HG03139 (cell line): ENCODE results near the gene ANO4.
"Not testable (repeated sequence)": the region's sequence is repeated elsewhere in the genome, so short reads cannot be mapped to it uniquely, and the experiment has no call there.

ENCODE experiments used
- ATAC-seq: cut with Tn5 transposase; IDR thresholded peaks from one replicate; pipeline ENCODE4 v1.9.1; 2021; ENCODE audit not compliant: unreplicated experiment

ANO4 gene

DNA sequence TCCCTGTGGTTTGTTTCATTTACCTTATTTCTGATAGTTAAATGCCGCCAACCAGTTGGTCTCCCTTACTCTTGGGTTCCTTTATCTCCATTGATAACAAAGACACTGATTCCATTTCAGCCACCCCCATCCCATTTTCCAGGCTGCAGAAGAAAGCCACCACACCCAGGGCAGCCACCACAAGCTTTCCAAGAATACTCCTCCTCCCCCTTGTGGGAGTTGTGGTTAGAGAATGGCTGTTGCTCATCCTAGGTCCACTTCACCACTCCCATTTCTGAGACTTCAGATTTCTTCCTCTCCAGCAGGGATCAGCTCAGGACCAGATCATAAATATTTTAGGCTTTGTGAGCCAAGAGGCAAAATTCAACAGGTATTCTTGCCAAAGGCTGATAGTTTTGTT is 73.9 kb downstream of the ANO4 start:
- ATAC-seq: no peak

DNA sequence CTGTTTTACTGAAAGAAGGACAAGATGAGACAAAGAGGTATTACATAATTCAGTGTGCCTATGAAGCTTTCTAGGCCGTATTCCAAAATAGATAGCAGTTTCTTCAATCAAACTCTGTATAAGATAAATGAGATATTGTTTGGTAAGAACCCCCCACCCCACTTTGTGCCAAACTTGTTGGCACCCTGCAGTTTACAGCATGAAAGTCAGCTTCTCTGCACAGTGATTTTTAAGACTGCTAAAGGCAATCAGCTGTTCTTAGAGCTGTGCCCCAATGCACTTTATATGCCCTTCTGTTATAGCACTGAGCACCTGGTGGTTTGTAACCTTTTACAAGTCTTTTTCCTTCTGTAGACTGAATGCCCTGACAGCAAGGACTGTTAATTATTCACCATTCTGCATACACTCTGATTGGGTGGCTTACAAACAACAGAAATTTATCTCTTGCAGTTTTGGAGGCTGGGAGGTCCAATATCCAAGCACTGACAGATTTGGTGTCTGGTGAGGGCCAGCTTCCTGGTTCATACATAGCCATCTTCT is 76.7 kb downstream of the ANO4 start:
- no peak for ATAC-seq

DNA sequence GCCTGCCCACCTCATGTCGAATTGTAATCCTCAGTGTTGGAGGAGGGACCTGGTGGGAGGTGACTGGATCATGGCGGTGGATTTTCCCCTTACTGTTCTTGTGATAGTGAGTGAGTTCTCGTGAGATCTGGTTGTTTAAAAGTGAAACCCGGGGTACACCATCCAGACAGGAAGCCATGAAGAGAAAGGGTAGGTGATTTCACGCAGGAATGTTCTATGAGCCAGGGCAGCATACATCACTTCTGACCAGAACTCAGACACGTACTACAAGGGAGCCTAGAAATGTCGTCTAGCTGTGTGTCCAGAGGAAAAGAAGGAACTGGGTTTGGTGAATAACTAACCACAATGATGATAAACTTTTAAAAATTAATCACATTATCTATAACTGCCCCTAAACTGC is 80.6 kb downstream of the ANO4 start:
- no peak for ATAC-seq

DNA sequence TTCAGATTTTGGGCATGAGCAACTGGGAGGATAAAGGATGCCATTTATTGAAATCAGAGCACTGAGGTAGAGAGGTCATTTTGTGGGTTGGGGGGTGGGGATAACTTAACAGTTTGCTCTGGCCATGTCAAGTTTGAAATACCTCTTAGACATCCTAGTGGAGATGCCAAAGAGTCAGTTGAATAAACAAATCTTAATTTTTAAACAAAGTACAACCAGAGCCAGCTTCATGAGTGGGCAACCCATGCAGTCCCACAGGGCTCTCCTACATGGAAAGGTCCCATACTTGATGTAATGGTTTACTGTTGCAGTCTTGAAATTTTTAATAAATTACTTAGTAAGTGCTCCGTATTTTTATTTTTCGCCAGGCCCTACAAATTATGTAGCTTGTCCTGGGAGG is 81.2 kb downstream of the ANO4 start:
- ATAC-seq: no peak

DNA sequence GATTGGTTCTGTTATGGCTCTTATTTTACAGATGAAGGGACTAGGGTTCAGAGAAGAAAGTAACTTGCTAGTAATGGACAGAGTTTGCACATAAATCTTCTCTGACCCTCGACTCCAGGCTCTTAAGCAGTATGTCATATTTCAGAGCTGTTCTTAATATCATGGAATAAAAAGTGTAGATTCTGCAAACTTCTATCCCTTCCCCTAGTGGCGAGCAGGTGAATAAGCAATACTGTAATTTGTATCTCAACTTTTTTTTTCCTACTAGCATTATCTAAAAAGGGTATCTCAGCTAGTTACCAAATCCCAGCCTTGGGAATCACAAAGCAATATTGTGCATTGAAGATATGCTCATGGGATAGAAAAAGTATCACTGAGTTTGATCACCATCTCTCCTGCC is 83.2 kb downstream of the ANO4 start:
- ATAC-seq: no peak

DNA sequence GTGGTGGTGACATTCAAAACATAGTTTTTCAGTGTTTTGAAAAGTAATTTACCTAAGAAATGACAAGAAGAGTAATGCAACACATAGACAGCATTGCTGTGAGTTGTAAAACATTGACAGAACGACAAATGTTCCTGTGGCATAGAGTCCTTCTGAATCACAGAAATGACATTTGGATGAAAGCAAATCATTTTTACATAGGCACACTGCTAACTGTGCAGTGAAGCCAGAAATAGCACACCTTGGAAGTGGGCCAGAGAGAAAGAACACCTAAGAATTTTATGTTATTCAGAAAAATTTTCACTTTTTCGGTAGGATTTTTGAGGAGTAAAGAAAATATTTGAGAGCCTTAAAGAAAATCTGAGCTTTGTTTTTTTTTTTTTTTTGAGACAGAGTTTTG is 100.6 kb downstream of the ANO4 start:
- no peak for ATAC-seq

DNA sequence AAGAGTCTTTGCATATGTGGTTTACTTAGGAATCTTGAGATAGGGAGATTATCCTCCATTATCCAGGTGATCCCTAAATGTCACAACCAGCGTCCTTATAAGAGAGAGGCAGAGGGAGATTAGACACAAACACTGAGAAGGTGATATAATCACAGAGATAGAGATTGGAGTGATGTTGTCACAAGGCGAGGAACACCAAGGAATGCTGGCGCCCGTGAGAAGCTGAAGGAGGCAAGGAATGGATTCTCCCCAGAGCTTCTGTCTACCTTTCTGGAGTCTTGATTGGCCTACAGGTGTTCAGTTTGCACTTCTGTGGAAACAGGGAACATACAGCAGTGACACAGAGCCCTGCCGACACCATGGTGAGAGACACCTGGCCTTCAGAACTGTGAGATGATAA is 101.6 kb downstream of the ANO4 start:
- ATAC-seq: no peak

DNA sequence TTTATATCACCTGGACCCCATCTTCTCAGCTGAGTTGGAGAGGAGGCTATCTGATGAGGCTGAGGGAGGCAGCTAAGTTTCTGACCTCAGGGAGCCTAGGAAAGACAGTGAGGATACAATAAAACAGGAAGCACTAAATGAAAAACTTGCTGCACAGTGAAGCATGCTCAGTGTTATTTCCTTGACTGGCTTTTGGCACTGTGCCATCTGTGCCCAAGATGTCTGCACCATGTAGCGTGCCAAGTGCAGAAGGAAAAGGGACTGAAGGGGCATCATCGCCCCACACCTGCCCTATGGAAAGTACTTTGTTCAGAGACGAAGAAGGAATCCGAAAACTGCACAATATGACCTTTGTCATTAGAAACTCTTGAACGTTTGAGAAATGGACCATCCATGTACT is 102.7 kb downstream of the ANO4 start:
- ATAC-seq: no peak

DNA sequence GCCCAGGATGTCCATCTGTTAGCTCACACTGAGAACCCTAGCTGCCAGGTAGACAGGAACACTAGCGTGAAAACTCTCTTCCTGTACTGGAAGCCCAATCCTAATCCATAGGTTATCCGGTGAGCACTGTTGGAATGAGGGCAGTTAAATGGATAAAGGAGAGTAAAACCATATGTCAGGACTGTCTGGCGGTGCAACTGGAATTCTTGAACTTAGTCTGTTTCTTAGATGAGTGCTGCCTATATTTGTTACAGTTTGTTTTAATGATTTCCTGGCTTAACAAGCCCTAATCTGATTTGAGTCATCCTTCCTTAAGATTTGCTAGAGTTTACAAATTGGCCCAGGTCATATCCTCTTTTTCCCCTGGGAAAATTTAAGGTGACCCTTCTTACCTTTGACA is 104.7 kb downstream of the ANO4 start:
- ATAC-seq: no peak

DNA sequence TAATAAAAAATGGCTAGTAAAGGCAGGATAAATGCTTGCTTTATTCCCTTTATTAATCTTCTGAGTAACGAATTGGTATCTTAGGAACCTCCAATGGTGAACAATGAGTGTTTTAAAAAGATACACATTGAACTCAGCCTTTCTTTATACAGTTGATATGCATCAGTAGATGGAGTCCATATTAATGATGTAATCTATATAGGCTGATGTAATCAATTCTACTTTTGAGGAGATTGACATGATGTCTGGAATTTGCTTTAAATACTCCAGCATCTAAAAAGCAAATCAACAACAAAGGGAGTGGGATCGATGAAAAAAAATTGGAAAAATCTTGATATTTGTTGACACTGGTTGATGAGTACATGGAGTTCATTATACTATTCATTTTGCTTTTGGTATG is 106.2 kb downstream of the ANO4 start:
- ATAC-seq: no peak

DNA sequence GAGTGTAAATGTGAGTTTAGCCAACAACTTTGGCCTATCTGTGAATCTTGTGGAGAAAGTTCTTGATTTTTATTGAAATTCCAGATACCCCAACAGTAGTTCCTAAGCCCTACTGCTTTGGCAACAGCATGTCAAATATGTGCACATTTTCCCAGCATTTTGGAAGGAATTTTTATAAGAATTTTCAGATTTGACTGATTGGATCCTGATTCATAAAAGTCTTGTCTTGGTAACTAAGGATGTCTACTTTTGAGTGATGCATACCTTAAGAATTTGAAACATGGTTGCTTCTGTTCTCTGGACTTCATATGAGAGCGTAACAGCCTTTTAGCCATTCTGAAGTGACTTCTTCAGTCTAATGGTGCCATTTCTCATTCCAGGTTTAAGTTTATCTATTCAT is 106.7 kb downstream of the ANO4 start:
- no peak for ATAC-seq

DNA sequence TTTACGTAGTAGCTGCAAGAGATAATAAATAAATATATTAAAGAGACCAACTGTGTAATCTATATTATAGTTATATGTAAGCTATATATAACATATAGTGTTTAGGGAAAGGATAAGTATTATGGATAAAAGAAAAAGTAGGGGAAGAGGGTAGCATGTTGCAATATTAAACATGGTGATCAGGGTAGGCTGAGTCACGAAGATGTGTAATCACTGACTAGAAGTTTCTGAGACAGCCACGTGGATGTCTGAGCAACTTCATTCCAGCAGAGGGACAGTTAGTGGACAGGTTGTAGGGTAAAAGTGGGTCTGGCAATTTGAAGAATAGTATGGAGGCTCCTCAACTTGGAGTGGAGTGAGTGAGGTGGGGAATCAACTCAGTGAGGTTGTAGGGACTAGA is 109.7 kb downstream of the ANO4 start:
- no peak for ATAC-seq

DNA sequence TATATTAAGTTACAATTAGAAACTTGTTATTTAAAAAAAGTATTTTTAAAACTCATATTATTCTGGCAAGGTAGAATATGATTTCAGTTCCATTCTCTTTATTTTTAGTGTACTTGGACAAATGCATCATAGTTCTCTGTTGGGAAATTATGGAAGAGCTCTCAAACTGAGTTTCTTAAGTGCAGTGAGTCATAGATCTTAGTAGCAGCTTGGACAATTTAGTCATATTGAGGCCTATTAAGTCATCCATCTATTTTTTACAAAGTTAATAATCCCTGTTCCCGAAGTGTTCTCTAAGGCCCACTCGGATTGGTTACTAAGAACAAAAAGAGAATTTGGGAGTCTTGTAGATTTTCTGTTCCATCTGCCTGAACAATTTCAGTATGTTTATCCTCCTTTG is 113.9 kb downstream of the ANO4 start:
- no peak for ATAC-seq

DNA sequence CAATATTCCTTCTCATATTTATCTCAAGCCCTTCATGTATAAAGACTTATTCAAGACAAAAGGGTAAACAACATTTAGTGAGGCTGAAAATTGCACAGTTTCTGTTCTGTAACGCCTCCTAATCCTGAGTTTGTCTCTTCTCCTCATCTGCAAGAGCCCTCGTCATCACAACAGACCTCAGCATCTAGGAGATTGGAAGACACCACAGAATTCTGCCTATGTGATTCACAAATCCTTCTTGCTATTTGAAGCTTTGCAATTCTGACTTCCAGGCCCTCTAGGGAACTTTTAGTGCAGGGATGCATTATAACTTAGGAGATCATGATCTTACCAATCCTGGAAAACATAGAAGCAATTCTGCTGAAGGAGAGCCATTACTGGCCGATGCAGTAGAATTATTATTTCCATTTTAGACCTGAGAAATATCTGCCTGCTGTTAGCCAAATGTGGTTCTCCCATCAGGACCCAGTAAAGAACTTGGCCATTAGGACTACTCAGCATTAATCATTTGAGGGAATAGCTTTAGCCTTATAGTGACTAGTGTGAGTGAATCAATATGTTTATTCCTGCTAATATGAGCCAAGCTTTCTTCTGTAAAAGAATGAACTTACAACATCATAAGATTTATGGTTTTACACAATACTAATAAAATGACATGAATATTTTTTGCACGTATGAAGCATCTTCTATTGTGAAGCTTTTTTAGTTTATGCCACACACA is 119.5 kb downstream of the ANO4 start:
- no peak for ATAC-seq

DNA sequence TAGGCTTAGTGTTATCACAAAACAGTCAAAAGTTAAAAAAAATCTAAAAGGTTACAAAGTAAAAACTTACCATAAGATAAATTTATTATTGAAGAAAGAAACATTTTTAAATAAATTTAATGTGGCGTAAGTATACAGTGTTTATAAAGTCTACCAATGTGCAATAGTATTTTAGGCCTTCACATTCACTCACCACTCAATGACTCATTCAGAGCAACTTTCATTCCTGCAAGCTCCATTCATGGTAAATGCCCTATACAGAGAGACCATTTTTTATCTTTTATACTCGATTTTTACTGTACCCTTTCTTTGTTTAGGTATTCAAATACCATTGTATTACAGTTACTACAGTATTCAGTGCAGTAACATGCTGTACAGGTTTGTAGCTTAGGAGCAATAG is 124.5 kb downstream of the ANO4 start:
- no peak for ATAC-seq

DNA sequence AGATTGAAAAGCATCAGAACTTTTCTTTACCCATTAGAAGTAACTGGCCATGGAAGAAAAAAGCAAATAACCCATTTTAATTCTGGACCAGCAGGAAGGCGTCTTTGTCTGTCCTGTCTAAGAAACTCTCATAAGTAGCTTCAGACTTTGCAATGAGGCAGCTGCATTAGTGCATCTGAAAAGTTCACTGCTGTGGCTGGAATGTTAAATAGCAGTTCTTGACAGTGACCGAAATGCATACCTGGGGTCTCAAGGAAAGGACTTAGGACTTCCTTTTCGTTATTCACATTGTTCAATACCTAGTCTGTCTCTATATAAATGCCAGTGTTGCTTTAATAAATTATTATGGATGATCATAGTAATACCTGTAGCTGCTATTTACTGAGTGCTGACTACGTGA is 125.9 kb downstream of the ANO4 start:
- ATAC-seq: no peak

DNA sequence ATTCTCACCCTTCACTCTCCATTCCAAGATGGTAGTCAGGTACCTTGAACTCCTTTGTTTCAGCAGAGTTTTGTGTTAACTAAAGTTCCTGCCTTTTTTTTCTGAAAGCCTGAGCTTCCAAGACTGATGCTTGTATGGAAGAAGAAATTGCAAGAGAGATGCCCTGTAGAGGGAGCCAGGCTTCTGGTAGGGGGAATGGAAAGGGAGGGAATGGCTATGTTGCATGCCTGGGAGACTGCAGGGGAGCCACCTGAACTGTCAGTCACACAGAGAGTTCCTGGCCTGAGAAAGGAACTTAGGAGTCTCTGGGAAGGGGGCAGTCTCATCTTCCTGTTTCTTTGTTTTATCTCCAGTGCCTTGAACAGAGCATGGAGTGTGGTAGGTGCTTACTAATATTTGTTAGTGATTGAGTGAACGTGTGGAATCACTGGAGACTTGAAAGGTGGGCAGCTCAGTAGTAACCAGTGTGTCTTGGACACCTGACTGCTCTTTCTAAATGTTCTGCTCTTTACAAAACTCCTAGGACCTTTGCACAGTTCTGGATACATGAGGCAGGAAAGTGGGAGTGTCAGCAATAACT is 132.2 kb downstream of the ANO4 start:
- ATAC-seq: no peak

DNA sequence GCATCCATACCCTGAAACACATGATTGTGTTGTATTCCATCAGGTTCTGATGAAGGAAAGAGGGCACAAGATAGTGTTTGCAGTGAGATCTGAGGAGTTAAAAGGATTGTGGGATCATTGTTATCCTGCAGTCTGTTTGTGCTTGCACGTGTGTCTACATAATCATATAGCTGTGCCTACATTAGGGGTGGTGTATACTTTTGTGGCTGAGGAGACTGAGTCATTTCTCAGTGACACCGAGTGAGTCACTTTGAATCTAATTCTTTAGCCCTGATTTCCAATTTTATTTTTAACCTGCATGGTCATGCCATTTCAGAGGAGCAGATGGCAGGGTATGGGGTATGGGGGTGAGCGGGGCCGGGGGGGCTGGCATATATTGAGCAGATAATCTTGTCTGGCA is 133.2 kb downstream of the ANO4 start:
- ATAC-seq: no peak

DNA sequence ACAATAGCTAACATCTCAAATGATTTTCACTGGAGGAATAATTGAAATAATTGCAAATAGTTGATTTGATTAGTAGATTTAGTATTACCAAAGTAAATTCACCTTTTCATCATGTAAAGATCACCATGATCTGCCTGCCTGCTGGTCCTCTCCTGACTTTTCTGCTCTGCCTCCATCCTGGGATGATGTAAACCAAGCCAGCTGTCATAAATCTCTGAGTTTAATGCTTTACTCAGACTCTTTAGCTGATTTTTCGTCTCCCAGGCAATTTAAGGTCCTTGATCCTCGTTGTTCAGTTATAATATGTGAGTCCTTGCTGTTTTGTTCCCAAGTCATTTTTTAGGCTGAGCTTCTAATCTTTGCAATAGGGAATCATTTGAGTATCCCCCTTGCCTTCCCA is 138.0 kb downstream of the ANO4 start:
- no peak for ATAC-seq

DNA sequence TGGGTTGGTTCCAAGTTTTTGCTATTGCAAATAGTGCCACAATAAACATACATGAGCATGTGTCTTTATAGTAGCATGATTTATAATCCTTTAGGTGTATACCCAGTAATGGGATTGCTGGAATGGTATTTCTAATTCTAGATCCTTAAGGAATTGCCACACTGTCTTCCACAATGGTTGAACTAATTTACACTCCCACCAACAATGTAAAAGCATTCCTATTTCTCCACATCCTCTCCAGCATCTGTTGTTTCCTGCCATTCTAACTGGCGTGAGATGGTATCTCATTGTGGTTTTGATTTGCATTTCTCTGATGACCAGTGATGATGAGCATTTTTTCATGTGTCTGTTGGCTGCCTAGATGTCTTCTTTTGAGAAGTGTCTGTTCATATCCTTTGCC is 139.0 kb downstream of the ANO4 start:
- ATAC-seq: not testable (repeated sequence)

DNA sequence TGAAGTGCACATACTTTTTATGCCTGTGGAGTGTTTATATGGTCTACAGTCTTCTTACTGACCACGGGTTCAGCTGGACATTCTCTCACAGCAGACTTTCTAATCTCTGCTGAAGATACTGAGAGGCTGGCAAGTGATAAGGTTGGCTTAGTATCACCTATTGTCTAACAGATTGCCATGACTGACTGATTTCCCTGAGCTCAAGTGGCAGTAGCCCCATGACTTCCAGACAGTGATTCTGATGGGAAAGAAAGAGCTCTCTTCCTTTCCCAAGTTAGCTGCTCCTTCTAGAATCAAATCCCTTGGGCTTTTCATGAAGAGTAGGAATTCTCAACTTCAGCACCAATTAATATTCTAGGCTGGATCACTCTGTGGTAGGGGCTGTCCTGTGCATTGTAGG is 141.4 kb downstream of the ANO4 start:
- ATAC-seq: no peak

DNA sequence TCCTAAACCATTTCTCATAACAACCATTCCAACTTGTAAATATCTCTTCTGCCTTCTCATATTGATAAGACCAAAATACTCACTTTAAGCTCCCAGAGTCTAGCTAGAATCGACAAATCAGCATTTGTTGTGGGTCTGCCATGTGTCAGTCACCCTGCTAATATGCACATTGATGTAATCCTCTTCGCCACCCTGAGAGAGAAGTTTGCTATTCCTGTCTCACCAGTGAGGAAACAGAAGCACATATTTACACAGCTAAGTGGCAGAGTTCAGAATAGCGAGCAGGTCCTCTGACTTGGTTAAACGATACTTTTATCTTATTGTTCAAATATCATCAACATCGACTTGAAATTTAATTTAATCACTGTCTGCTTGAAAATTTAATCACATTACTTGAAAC is 142.1 kb downstream of the ANO4 start:
- no peak for ATAC-seq

DNA sequence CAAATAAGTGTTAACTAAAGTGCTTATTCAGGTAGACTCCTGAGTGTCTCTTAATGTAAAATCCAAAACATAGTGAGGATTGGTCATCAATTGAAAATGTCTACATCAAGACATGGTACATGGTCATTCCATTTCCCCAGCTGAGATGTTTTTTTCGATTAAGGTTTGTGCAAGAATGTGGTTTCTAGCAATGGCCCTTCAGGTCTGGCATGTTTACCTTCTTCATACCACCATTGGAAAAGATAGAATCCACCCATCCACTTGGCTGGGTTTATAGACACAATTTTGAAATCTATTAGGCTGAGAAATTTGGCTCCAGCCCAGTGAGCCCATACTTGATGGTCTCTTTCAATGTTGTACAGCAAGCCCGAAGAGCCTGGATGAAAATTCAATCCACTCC is 145.9 kb downstream of the ANO4 start:
- no peak for ATAC-seq
